A549 treated with ZK216348 at 1 μM for 4 hours (cell line): ENCODE measurements around the gene FRMD6. TPM values are rescaled to one million over a fixed set of nuclear protein-coding genes. Genes with fewer than 3 reads are reported as not detected.

Experiments used
- total RNA-seq: library from RNA; stranded (reverse); fragments of 200-300 nt; extraction: Qiagen RNA extraction; gene quantifications from 5 replicates; pipeline ENCODE4 v1.2.3, GENCODE V29; 2022; ENCODE audit warnings: low read depth

FRMD6 gene
- 24.3 to 41.9 TPM (median 35.7 TPM) in 5 replicates for total RNA-seq

GRCh38 chr14:51651388-51652167, at the start of gene FRMD6:
Gene FRMD6, plus strand, starts transcription at chr14:51651910. Its CDS starts 37,927 bp downstream, at chr14:51689837.

Other genes starting within 250 kb of the FRMD6 start
- 2.6 to 4.4 TPM (median 3.2 TPM) in 5 replicates for gene GNG2, start 208.7 kb downstream of the FRMD6 start, total RNA-seq